GM21447 (cell line): Measurements from ENCODE around the gene TRAPPC10.
A peak's percentile ranks its signal among the peaks of the same experiment; 100 is the strongest.

Source experiments
- ATAC-seq: cut with Tn5 transposase; IDR thresholded peaks from one replicate; pipeline ENCODE4 v1.9.1; 2021; ENCODE audit not compliant: unreplicated experiment

Gene TRAPPC10, protein sequence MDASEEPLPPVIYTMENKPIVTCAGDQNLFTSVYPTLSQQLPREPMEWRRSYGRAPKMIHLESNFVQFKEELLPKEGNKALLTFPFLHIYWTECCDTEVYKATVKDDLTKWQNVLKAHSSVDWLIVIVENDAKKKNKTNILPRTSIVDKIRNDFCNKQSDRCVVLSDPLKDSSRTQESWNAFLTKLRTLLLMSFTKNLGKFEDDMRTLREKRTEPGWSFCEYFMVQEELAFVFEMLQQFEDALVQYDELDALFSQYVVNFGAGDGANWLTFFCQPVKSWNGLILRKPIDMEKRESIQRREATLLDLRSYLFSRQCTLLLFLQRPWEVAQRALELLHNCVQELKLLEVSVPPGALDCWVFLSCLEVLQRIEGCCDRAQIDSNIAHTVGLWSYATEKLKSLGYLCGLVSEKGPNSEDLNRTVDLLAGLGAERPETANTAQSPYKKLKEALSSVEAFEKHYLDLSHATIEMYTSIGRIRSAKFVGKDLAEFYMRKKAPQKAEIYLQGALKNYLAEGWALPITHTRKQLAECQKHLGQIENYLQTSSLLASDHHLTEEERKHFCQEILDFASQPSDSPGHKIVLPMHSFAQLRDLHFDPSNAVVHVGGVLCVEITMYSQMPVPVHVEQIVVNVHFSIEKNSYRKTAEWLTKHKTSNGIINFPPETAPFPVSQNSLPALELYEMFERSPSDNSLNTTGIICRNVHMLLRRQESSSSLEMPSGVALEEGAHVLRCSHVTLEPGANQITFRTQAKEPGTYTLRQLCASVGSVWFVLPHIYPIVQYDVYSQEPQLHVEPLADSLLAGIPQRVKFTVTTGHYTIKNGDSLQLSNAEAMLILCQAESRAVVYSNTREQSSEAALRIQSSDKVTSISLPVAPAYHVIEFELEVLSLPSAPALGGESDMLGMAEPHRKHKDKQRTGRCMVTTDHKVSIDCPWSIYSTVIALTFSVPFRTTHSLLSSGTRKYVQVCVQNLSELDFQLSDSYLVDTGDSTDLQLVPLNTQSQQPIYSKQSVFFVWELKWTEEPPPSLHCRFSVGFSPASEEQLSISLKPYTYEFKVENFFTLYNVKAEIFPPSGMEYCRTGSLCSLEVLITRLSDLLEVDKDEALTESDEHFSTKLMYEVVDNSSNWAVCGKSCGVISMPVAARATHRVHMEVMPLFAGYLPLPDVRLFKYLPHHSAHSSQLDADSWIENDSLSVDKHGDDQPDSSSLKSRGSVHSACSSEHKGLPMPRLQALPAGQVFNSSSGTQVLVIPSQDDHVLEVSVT

GRCh38 chr21:44011579-44012473 lies at the start of gene TRAPPC10:
Gene TRAPPC10 (plus strand): TSS chr21:44012309. CDS start chr21:44012494, 185 bp downstream.
- peak; percentile 54 for ATAC-seq

- ATAC-seq: no peak
These were observed 46.1 kb upstream of the TRAPPC10 start for GRCh38 chr21:43965911-43966585.

GRCh38 chr21:43966946-43967512 lies 45.1 kb upstream of the TRAPPC10 start:
- no peak for ATAC-seq

GRCh38 chr21:43967981-43968380 lies 44.1 kb upstream of the TRAPPC10 start:
- no peak for ATAC-seq

DNA sequence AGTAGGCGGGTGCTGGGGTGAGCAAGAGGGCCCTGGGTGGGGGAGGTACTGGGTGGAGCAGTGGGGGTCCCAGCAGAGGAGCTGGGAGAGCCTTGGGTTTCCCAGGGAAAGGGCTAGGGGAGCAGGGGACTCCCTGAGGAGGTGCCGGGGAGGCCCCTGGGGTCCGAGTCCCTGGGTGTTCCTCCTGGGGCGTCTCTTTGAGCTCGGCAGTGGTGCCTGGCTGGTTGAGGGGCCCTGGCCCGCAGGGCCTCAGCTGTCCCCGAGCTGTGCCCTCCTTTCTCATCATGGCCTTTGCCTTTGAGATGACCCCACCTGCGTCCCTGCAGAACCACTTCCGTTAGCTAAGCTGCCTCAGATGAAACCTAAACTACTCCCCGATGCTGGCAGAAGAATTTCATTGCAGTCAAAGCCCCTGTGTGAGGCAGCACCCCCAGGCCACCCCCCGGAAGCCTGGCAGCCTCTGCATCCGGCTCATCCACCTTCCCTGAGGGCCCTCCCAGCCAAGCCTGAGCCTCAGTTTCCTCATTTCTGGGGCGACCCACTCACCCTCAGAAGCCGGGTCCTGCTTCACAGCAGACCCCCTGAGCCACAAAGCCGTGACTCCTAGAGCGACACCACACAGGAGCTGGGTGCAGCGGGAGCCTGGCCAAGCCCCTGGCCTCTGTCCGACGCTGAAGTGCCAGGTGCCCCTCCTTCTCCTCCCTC lies 43.5 kb upstream of the TRAPPC10 start:
- no peak for ATAC-seq

DNA sequence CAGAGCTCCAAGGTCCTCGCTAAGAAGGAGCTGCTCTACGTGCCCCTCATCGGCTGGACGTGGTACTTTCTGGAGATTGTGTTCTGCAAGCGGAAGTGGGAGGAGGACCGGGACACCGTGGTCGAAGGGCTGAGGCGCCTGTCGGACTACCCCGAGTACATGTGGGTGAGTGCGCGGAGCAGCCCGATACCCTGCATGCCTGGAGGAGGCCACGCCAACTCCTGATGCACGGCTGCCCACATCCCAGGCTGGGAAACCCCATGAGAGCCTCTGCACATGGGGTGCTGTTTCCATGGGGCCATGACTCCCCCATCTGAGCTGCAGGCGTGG lies 43.0 kb upstream of the TRAPPC10 start:
- no peak for ATAC-seq

DNA sequence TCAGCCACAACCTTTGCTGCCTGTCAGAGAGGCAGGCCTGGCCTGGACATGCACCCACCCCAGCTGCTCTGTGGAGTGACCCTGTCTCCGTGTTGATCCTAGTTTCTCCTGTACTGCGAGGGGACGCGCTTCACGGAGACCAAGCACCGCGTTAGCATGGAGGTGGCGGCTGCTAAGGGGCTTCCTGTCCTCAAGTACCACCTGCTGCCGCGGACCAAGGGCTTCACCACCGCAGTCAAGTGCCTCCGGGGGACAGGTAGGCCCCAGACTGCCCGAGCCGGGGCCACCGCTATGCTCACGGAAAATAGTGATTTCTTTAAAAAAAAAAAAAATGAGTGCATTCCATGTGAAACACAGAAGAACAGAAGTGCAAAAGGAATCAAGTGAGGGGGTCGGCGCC lies 41.6 kb upstream of the TRAPPC10 start:
- ATAC-seq: no peak

DNA sequence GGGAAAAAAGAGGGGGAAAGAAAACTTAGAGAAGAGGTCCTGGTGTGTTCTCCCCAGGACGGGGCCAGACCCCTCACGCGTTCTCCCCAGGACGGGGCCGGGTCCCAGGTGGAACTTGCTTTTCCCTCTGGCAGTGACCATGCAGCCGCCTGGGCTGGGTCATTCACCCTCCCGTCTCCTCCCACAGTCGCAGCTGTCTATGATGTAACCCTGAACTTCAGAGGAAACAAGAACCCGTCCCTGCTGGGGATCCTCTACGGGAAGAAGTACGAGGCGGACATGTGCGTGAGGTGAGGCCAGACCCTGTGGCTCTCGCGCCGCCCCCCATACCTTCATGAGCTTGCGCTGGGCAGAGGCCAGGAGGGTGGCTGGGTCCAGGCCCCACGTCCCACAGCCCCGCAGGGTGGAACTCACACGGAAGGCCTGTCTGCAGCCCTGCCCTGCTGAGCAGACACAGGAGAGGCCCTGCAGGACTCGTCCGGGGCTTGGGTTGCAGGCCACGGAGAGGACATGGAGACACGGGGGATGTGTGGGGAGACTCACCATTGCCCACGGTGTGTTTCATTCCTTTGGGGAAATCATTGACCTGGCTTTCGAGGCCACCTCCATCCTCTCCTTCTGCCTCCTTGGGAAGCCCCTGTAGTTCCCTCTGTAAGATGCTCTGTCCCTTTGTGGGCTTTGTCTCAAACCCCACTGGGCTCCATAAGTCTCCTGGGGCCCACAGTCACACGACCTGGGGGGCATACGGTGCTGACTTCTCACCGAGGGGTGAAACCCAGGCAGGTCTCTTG lies 40.7 kb upstream of the TRAPPC10 start:
- no peak for ATAC-seq

- no peak for ATAC-seq
These were observed 40.2 kb upstream of the TRAPPC10 start for GRCh38 chr21:43971992-43972255.

DNA sequence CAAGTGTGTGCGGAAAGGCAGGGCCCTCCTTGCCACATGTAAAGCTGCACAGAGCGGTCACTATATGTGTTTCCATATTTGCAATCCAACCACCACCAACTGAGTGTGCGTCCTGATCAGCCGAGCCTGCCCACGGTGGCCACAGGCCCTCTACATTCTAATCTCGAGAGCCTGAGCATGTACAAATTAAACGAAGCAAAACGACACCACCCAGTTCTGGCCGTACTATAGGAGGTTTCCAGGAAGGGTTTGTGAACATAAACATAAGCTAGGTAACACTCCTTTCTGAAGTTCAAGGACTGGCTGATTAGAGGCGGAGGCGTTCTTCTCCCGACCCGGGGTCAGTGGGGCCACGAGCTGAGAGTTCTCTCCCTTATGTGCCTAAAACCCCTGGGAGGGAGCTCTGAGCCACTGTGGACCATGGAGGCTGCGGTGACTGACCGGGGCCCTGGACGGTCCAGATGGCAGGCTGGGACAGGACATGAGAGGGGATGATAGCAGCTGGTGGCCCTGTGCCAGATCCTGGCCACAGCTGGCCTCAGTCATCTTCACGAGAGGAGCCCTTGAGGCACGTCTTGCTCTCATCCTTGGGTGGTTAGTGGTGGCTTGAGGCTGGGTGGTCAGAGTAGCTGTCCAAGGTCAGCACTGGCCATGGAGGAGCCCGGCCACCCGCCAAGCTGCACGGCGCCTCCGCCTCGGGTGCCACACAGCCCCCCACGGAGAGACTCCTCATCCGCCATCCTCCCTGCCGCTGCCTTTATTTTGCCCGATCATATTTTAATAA lies 39.1 kb upstream of the TRAPPC10 start:
- no peak for ATAC-seq

- no peak for ATAC-seq
These were observed 38.5 kb upstream of the TRAPPC10 start for GRCh38 chr21:43973634-43973955.

DNA sequence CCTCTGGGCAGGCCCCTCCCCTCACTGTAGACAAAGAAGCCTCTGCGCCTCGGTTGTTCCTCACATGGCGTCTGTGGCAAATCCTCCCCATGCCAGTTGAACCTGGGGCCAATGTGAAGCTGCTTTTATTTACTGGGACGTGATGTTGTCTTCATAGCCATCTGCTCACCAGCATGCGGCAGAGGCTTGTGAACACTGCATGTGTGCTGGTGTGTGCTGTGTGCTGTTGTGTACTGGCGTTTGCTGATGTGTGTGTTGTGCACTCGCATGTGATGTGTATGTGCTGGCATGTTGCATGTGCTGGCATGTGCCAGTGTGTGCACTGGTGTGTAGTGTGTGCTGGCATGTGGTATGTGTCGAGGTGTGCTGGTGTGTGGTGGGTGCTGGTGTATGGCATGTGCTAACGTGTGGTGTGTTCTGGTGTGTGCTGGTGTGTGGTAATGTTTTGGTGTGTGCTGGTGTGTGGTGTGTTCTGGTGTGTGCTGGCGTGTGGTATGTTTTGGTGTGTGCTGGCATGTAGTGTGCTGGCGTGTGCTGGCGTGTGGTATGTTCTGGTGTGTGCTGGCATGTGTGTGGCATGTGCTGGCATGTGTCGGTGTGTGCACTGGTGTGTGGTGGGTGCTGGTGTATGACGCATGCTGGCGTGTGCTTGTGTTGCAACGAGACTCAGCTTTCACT lies 37.2 kb upstream of the TRAPPC10 start:
- no peak for ATAC-seq

DNA sequence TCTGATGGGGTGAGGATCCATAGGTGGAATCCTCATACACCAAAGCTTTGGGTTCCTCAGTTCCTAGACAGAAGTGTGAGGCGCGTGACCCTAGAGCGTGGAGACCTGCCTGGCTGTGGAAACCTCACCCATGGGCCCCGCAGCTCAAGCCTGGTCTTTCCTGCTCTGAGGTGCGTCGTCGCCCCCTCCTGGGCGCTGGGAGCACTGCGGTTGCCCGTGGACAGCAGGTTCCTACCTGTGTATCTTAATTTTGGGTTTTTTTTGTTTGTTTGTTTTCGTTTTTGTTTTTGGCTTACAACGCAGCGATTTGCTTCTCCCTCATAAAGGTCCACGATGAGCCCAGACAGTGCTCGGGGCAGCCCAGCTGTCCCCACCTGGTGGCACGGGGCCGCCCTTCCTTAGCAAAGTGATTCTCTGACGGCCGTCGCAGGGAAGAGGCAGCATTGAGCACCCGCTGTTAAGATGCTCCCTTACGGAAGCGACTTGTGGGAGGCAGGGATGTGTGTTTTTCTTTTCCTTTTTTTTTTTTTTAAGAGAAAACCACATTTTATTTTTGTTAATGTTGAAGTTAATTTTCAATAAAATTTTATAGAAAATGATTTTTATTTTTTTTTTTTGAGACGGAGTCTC lies 36.5 kb upstream of the TRAPPC10 start:
- no peak for ATAC-seq

- ATAC-seq: no peak
These were observed 35.4 kb upstream of the TRAPPC10 start for GRCh38 chr21:43976661-43977060.

DNA sequence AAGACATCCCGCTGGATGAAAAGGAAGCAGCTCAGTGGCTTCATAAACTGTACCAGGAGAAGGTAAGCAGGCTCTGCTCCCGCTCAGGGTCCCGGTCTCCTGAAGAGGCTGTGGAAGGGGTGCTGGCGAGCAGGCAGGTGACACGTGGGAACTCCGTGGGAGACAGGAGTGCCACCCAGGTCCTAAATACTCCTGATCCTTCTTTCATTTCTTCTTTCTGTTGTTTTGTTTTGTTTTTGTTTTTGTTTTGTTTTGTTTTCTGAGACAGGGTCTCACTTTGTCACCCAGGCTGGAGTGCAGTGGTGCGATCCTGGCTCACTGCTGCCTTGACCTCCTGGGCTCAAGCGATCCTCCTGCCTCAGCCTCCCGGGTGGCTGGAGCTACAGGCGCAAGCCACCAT lies 34.0 kb upstream of the TRAPPC10 start:
- no peak for ATAC-seq

- no peak for ATAC-seq
These were observed 32.5 kb upstream of the TRAPPC10 start for GRCh38 chr21:43979654-43980053.
